ENCODE measurements around the gene UGT1A10.
"Not testable (repeated sequence)": the region's sequence is repeated elsewhere in the genome, so short reads cannot be mapped to it uniquely, and the experiment has no call there.

UGT1A10 gene

GRCh38 chr2:233743464-233744259 lies 107.4 kb downstream of the UGT1A10 start:
- no peak for DNase-seq (ENCODE audit: low read depth in 3 of 3)

- DNase-seq (ENCODE audit: low read depth in 3 of 3), result no peak
Observed at GRCh38 chr2:233745073-233745755, 109.0 kb downstream of the UGT1A10 start.

DNA sequence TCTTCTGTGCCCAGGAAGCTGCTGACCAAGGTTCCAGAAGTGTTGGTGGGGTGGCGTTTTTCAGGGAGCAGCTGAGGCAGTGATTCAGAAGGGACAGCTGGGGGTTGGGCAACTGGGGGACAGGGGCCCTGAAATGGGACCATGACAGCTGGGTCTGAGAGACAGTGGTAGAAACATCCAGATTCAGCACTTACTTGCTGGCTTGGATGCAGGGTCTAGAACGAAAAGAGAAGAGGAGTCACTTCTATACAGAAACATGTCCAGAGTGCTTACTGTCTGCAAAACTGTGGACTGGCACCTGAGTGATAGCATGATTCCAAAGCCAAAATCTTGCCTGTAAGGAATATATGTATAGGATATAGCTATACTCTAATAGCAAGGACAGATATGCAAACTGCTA lies 109.6 kb downstream of the UGT1A10 start:
- DNase-seq (ENCODE audit: low read depth in 3 of 3), result not testable (repeated sequence)

- no peak for DNase-seq (ENCODE audit: low read depth in 3 of 3)
Observed at GRCh38 chr2:233746475-233747282, 110.4 kb downstream of the UGT1A10 start.

DNA sequence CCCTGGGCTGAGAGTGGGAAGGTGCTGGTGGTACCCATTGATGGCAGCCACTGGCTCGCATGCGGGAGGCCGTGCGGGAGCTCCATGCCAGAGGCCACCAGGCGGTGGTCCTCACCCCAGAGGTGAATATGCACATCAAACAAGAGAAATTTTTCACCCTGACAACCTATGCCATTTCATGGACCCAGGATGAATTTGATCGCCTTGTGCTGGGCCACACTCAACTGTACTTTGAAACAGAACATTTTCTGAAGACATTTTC lies 111.0 kb downstream of the UGT1A10 start:
- DNase-seq (ENCODE audit: low read depth in 3 of 3), result no peak

DNA sequence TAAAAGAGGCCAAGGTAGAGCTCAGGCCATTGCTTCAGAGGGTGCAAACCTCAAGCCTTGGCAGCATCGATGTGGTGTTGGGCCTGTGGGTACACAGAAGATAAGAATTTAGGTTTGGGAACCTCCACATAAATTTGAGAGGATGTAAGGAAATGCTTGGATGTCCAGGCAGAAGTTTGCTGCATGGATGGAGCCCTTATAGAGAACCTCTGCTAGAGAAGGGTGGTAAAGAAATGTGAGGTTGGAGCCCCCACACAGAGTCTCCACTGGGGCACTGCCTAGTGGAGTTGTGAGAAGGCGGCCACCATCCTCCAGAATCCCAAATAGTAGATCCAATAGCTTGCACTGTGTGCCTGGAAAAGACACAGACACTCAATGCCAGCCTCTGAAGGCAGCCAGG lies 114.4 kb downstream of the UGT1A10 start:
- not testable (repeated sequence) for DNase-seq (ENCODE audit: low read depth in 3 of 3)

GRCh38 chr2:233751212-233752009 lies 115.2 kb downstream of the UGT1A10 start:
- DNase-seq (ENCODE audit: low read depth in 3 of 3), result not testable (repeated sequence)

DNA sequence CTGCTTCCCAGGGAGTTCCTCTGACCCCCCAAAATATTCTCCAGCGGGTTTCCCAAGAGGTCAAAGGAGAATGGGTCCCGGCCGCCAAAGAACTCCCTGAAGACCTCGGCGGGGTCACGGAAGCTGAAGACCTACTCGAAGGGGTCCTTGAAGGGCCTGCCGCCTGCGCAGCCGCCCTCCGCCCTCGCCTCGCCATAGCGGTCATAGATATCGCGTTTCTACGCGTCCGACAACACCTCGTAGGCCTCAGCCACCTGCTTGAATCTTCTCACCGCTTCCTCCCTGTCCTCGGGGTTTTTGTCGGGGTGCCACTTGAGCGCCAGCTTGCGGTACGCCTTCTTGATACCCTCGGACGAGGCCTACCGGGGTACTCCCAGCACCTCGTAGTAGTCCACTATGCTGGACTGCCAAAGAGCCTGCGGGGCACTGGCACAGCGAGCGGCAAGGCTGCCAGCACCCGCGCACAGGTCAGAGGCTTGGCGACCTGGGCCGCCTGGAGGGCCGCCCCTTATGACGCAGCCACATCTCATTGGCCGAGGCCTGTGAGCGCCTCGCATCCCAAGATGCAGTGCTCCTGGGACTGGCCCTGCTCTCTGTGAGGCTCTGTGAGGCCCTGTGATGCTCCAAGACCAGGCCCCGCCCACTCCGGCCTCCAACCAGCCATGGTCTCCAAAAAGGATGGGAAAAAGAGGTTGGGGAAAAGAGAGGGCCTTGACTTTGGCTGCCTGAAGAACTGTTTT lies 118.8 kb downstream of the UGT1A10 start:
- DNase-seq (ENCODE audit: low read depth in 3 of 3), result no peak

DNA sequence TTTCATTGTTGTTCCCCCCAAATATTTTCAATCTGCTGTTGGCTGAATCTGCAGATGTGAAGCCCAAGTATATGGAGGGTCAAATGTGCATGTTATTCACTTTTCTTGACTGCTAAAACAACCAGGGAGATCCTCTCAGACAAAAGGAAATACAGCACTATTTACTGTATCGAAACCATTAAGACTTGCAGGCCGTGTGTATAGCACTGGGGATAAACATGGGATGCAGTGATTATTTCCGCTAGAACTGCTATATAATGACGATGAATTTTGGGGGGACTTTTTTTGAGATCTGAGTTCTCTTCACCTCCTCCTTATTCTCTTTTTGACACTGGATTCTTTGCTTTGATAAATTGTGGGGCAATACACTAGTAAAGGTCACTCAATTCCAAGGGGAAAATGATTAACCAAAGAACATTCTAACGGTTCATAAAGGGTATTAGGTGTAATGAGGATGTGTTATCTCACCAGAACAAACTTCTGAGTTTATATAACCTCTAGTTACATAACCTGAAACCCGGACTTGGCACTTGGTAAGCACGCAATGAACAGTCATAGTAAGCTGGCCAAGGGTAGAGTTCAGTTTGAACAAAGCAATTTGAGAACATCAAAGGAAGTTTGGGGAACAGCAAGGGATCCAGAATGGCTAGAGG lies 120.3 kb downstream of the UGT1A10 start:
- no peak for DNase-seq (ENCODE audit: low read depth in 3 of 3)

DNA sequence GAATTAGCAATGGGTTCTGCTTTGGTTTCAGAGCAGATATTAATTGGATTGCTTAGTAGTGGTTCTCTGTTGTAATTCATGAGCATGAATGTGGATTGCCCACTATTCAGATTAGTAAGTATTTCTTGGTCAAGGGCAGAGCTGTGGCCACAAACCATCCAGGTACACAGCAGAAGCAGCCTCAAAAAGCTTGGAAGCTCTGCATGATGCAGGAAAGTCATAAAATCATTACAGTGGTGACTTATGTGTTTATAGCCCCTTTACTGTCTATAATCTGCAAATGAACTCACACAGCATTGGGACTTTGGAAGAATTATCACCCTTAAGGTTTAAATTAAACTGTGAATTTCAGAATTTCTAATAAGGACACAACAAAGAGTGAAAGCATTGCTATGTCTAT lies 121.9 kb downstream of the UGT1A10 start:
- DNase-seq (ENCODE audit: low read depth in 3 of 3), result no peak

DNA sequence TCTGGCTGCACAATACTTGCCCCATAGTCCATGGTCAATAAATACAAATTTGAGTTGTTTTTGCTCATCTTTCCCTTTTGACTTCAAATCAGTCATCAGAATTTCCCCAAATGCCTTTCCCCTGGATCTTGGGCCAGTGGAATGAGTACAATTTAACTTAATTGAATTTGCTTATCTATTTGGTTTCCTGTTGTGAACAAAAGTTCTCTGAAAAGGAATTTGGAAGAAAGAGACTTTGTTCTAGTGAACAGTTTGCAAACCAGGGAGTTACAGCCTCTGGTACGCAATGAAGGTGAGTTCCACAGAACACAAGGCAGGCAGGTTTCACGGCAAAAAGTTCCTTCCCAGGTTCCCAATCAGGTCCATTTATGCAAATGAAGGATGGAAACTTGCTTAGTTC lies 122.6 kb downstream of the UGT1A10 start:
- no peak for DNase-seq (ENCODE audit: low read depth in 3 of 3)

- DNase-seq (ENCODE audit: low read depth in 3 of 3), result no peak
Observed at GRCh38 chr2:233760043-233760442, 123.8 kb downstream of the UGT1A10 start, which contains the start of gene UGT1A1. Gene UGT1A1 (plus strand): TSS chr2:233760270. CDS start chr2:233760288, 18 bp downstream.

DNA sequence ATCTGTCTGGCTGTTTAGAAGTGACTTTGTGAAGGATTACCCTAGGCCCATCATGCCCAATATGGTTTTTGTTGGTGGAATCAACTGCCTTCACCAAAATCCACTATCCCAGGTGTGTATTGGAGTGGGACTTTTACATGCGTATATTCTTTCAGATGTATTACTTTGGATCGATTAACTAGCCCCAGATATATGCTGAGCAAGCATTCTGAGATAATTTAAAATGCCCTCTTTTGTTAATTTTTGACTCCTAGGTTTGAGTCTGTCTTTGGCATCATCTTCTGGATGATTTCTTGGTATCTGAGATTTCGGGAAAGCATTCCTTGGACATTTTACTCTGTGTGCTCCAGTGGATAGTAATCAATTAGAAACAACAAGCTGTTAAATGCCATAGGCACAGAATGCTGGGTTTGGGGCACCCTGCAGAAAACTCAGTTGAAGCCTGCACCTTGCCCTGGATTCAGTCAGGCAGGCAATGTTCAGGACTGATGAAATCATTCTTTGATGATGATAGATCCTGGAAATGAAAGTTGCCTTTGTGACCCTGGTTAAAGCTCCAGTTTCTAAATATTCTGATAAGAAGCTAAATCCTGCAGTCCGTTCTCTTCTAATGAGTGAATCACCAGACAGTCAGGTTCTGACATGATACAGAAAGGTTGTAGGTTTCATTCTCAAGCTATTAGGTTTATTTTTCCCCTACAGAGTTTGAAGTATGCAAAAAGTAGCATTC lies 125.0 kb downstream of the UGT1A10 start:
- no peak for DNase-seq (ENCODE audit: low read depth in 3 of 3)

DNA sequence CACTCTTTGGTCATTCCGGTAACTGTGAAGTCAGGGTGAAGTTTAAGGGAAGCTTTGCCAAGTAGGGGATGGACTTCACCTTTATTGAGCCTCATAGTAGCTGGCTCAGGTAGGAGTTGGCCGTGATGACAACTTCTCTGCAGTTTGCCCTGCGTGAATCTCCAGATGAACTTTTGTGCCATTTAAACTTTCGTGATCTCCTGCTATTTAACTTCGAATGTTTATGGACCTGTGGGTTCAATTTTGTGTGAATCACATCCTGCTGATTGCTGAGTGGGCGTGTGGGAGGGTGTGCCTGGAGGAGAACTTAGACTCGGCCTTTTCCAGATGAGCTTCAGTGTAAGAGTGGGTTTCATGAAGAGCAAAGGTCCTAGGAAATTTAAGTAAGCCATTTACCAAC lies 128.0 kb downstream of the UGT1A10 start:
- DNase-seq (ENCODE audit: low read depth in 3 of 3), result no peak

DNA sequence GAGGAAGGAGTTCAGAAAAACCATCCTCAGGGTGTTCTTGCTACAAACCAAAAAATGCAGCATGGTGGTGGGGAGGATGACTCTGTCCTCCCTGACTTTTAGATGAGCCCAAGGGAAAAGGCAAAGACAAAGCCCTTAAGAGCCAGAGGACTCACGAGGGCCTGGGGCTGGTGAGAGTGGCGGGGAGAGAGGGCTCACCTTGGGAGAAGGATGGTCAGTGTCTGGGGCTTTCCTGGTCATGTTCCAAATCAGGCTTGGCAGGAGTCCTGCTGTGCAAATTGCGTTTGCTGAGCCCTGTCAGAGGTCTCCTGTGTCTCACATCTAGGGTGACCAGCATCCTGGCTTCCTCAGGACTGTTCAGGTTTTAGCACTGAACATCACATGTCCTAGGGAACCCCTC lies 128.5 kb downstream of the UGT1A10 start:
- no peak for DNase-seq (ENCODE audit: low read depth in 3 of 3)

- no peak for DNase-seq (ENCODE audit: low read depth in 3 of 3)
Observed at GRCh38 chr2:233766416-233766815, 130.2 kb downstream of the UGT1A10 start.

DNA sequence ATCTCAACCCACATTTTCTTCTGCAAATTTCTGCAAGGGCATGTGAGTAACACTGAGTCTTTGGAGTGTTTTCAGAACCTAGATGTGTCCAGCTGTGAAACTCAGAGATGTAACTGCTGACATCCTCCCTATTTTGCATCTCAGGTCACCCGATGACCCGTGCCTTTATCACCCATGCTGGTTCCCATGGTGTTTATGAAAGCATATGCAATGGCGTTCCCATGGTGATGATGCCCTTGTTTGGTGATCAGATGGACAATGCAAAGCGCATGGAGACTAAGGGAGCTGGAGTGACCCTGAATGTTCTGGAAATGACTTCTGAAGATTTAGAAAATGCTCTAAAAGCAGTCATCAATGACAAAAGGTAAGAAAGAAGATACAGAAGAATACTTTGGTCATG lies 131.8 kb downstream of the UGT1A10 start:
- DNase-seq (ENCODE audit: low read depth in 3 of 3), result no peak

DNA sequence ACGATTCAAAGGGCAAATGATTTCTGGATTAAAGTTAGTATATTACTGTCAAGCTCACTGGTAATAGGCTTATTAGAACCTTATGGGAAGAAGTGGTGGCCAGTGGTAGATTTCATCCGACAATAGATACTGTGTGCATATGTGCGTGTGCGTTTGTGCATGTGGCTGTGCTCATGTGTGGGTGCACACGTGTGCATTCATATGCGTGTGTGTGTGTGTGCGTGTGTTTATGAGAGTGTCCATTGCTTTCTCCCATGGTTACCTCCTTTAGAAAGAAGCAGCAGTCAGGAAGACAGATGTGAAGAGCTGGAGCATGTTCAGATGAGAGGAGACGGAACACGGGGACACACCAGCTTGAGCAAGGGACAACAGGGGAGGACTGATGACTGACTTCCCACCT lies 133.0 kb downstream of the UGT1A10 start:
- no peak for DNase-seq (ENCODE audit: low read depth in 3 of 3)

DNA sequence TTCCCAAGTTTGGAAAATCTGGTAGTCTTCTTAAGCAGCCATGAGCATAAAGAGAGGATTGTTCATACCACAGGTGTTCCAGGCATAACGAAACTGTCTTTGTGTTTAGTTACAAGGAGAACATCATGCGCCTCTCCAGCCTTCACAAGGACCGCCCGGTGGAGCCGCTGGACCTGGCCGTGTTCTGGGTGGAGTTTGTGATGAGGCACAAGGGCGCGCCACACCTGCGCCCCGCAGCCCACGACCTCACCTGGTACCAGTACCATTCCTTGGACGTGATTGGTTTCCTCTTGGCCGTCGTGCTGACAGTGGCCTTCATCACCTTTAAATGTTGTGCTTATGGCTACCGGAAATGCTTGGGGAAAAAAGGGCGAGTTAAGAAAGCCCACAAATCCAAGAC lies 135.9 kb downstream of the UGT1A10 start:
- DNase-seq (ENCODE audit: low read depth in 3 of 3), result no peak

DNA sequence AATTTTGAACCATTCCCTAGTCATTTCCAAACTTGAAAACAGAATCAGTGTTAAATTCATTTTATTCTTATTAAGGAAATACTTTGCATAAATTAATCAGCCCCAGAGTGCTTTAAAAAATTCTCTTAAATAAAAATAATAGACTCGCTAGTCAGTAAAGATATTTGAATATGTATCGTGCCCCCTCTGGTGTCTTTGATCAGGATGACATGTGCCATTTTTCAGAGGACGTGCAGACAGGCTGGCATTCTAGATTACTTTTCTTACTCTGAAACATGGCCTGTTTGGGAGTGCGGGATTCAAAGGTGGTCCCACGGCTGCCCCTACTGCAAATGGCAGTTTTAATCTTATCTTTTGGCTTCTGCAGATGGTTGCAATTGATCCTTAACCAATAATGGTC lies 136.3 kb downstream of the UGT1A10 start:
- no peak for DNase-seq (ENCODE audit: low read depth in 3 of 3)
